CD4-positive, CD25-positive, alpha-beta regulatory T cell (primary cell): ENCODE results near the gene MAP4K1. TPM values are rescaled to one million over a fixed set of nuclear protein-coding genes. Genes with fewer than 3 reads are reported as not detected.
A peak's percentile ranks its signal among the peaks of the same experiment; 100 is the strongest.
"Not testable (repeated sequence)": the region's sequence is repeated elsewhere in the genome, so short reads cannot be mapped to it uniquely, and the experiment has no call there.

ENCODE experiments used
- ATAC-seq, 2 donors: fragments of 150-1000 bp; cut with Tn5 transposase; one replicate each; pipeline ENCODE4 v1.10.0; 2021; ENCODE audit warnings: low read depth in 2 of 2, moderate number of reproducible peaks in 2 of 2, moderate library complexity in 1 of 2
- DNase-seq, 3 donors: peaks; one replicate each; pipeline versions ENCODE4 v3.0.0 to v3.0.0-alpha.2; 2012 to 2022; ENCODE audit warnings: mixed read lengths in 1 of 3
- H3K27ac ChIP-seq: one replicate; pipeline ENCODE4 v1.7.0; 2013; ENCODE audit warnings: mild to moderate bottlenecking, low read length; ENCODE audit not compliant: insufficient read depth, poor library complexity, severe bottlenecking
- H3K27me3 ChIP-seq: one replicate; pipeline ENCODE4 v1.7.0; 2013; ENCODE audit warnings: low read length; ENCODE audit not compliant: control insufficient read depth, insufficient read depth
- H3K36me3 ChIP-seq: one replicate; pipeline ENCODE4 v1.7.0; 2013; ENCODE audit warnings: mild to moderate bottlenecking, low read length, moderate library complexity; ENCODE audit not compliant: control insufficient read depth, insufficient read depth
- H3K4me1 ChIP-seq: 2 replicates; pipeline ENCODE4 v1.7.0; 2013; ENCODE audit warnings: mild to moderate bottlenecking, low read length; ENCODE audit not compliant: insufficient read depth, control insufficient read depth, poor library complexity, severe bottlenecking
- H3K4me3 ChIP-seq: one replicate; pipeline ENCODE4 v1.7.0; 2013; ENCODE audit warnings: low read depth, mild to moderate bottlenecking, low read length, moderate library complexity
- H3K9me3 ChIP-seq, 2 experiments: 1 replicate in 1 of 2; 2 replicates in 1 of 2; pipeline ENCODE4 v1.7.0; 2013; ENCODE audit warnings: low read length in 2 of 2, mild to moderate bottlenecking in 1 of 2, moderate library complexity in 1 of 2; ENCODE audit not compliant: control insufficient read depth in 2 of 2
- H3K27ac Mint-ChIP-seq, 3 donors: one replicate each; pipeline ENCODE4 v1.8.0; 2020 to 2022; ENCODE audit warnings: mild to moderate bottlenecking in 3 of 3, mixed read lengths in 3 of 3, moderate library complexity in 2 of 3
- H3K27me3 Mint-ChIP-seq: one replicate; pipeline ENCODE4 v1.8.0; 2022; ENCODE audit warnings: mild to moderate bottlenecking, mixed read lengths
- H3K36me3 Mint-ChIP-seq: one replicate; pipeline ENCODE4 v1.8.0; 2020; ENCODE audit warnings: mixed read lengths
- H3K4me1 Mint-ChIP-seq, 4 donors: one replicate each; pipeline ENCODE4 v1.8.0; 2020 to 2022; ENCODE audit warnings: mixed read lengths in 4 of 4, mild to moderate bottlenecking in 1 of 4
- H3K4me3 Mint-ChIP-seq, 4 donors: one replicate each; pipeline ENCODE4 v1.8.0; 2020 to 2022; ENCODE audit warnings: mild to moderate bottlenecking in 4 of 4, mixed read lengths in 4 of 4, moderate library complexity in 3 of 4
- H3K9me3 Mint-ChIP-seq, 7 donors: one replicate each; pipeline ENCODE4 v1.8.0; 2020 to 2022; ENCODE audit warnings: mixed read lengths in 7 of 7, mild to moderate bottlenecking in 3 of 7, moderate library complexity in 2 of 7
- polyA plus RNA-seq, 4 donors: library from polyadenylated mRNA; unstranded; fragments of 300-500 nt; fragmentation: Illumina TruSeq; gene quantifications; one replicate each; pipeline ENCODE4 v1.2.3, GENCODE V29; 2021
- total RNA-seq: library from RNA; stranded (reverse); gene quantifications from one replicate; pipeline ENCODE4 v1.2.3, GENCODE V29; 2022

Gene MAP4K1
- total and polyA plus RNA-seq, 5 donors from 2014 or later = 117 to 310 (median 157) TPM

- H3K9me3 Mint-ChIP-seq = no peaks in the 10 kb centered on the region
- H3K27ac Mint-ChIP-seq = peak overlapping the region; percentile 65 to 89 (median 75)
- H3K4me3 ChIP-seq = peak overlapping the region; percentile 47
- no peaks in the 10 kb centered on the region for H3K9me3 ChIP-seq
- no peaks in the 10 kb centered on the region for H3K27me3 ChIP-seq
- ATAC-seq (no peak), DNase-seq (no peak)
- H3K36me3 Mint-ChIP-seq = peaks cover 34% of the 10 kb centered on the region
- H3K4me1 ChIP-seq = peaks cover 54% of the 10 kb centered on the region
- H3K4me1 Mint-ChIP-seq = peaks cover 5 to 78% (median 27%) of the 10 kb centered on the region in 4 donors
- H3K36me3 ChIP-seq = peaks cover 36% of the 10 kb centered on the region
- H3K27ac ChIP-seq = peak overlapping the region; percentile 10
- H3K27me3 Mint-ChIP-seq = no peaks in the 10 kb centered on the region
- peak overlapping the region; percentile 66 to 97 (median 81) for H3K4me3 Mint-ChIP-seq
Observed at GRCh38 chr19:38615007-38615581, 2.7 kb downstream of the MAP4K1 start.

- no peak for DNase-seq
- peaks cover 46% of the 10 kb centered on the region for H3K4me1 ChIP-seq
- Mint-ChIP-seq H3K4me1 (peaks cover 5 to 69% (median 21%) of the 10 kb centered on the region in 4 donors), H3K4me3 (peak overlapping the region in 3 of 4 donors; percentile 13 to 97 (median 31)), H3K27ac (no peak overlapping the region), H3K36me3 (peaks cover 41% of the 10 kb centered on the region), H3K9me3 (peaks cover 0 to 1% (median 0%) of the 10 kb centered on the region in 7 donors), H3K27me3 (no peaks in the 10 kb centered on the region)
- peaks cover 44% of the 10 kb centered on the region for H3K36me3 ChIP-seq
- H3K27ac ChIP-seq = no peak overlapping the region
- H3K4me3 ChIP-seq = no peak overlapping the region
- no peaks in the 10 kb centered on the region for H3K27me3 ChIP-seq
- no peaks in the 10 kb centered on the region for H3K9me3 ChIP-seq
- ATAC-seq = no peak
Observed at GRCh38 chr19:38614289-38614688, 3.5 kb downstream of the MAP4K1 start.

- Histone ChIP-seq H3K27ac (no peak overlapping the region), H3K9me3 (no peaks in the 10 kb centered on the region), H3K4me3 (no peak overlapping the region), H3K27me3 (no peaks in the 10 kb centered on the region), H3K4me1 (no peaks in the 10 kb centered on the region), H3K36me3 (peaks cover 51% of the 10 kb centered on the region)
- Mint-ChIP-seq H3K36me3 (peaks cover 24% of the 10 kb centered on the region), H3K4me1 (peaks cover 0 to 9% (median 1%) of the 10 kb centered on the region in 4 donors), H3K27me3 (no peaks in the 10 kb centered on the region), H3K27ac (no peak overlapping the region), H3K9me3 (peaks cover 0 to 1% (median 0%) of the 10 kb centered on the region in 7 donors), H3K4me3 (no peak overlapping the region)
- DNase-seq (no peak), ATAC-seq (no peak)
Observed at GRCh38 chr19:38606131-38606530, 11.6 kb downstream of the MAP4K1 start.

GRCh38 chr19:38602856-38603255 is 14.9 kb downstream of the MAP4K1 start:
- not testable (repeated sequence) for ATAC-seq, H3K4me1 ChIP-seq, H3K27me3 Mint-ChIP-seq, H3K9me3 Mint-ChIP-seq, DNase-seq, H3K4me3 ChIP-seq, H3K27me3 ChIP-seq, H3K4me3 Mint-ChIP-seq, H3K4me1 Mint-ChIP-seq, H3K27ac Mint-ChIP-seq, H3K9me3 ChIP-seq, H3K27ac ChIP-seq
- peaks cover 40% of the 10 kb centered on the region for H3K36me3 ChIP-seq
- peaks cover 17% of the 10 kb centered on the region for H3K36me3 Mint-ChIP-seq

- no peaks in the 10 kb centered on the region for H3K4me1 ChIP-seq
- H3K9me3 Mint-ChIP-seq = no peaks in the 10 kb centered on the region
- ATAC-seq (no peak), DNase-seq (no peak)
- H3K4me3 Mint-ChIP-seq = no peak overlapping the region
- no peak overlapping the region for H3K27ac ChIP-seq
- no peaks in the 10 kb centered on the region for H3K9me3 ChIP-seq
- peaks cover 0 to 9% (median 1%) of the 10 kb centered on the region in 4 donors for H3K4me1 Mint-ChIP-seq
- H3K4me3 ChIP-seq = no peak overlapping the region
- no peaks in the 10 kb centered on the region for H3K27me3 Mint-ChIP-seq
- no peaks in the 10 kb centered on the region for H3K27me3 ChIP-seq
- H3K36me3 Mint-ChIP-seq = peaks cover 23% of the 10 kb centered on the region
- no peak overlapping the region for H3K27ac Mint-ChIP-seq
- H3K36me3 ChIP-seq = peaks cover 37% of the 10 kb centered on the region
Observed at GRCh38 chr19:38599722-38600121, 18.0 kb downstream of the MAP4K1 start.

- H3K9me3 ChIP-seq = no peaks in the 10 kb centered on the region
- ATAC-seq (no peak), DNase-seq (no peak)
- no peak overlapping the region for H3K27ac ChIP-seq
- H3K36me3 Mint-ChIP-seq = peaks cover 28% of the 10 kb centered on the region
- H3K36me3 ChIP-seq = peaks cover 53% of the 10 kb centered on the region
- H3K4me3 Mint-ChIP-seq = no peak overlapping the region
- no peaks in the 10 kb centered on the region for H3K27me3 Mint-ChIP-seq
- H3K4me1 Mint-ChIP-seq = peaks cover 0 to 9% (median 1%) of the 10 kb centered on the region in 4 donors
- H3K9me3 Mint-ChIP-seq = no peaks in the 10 kb centered on the region
- H3K27me3 ChIP-seq = no peaks in the 10 kb centered on the region
- no peak overlapping the region for H3K4me3 ChIP-seq
- no peak overlapping the region for H3K27ac Mint-ChIP-seq
- H3K4me1 ChIP-seq = no peaks in the 10 kb centered on the region
Observed at GRCh38 chr19:38597075-38597474, 20.7 kb downstream of the MAP4K1 start.

GRCh38 chr19:38596057-38596981 is 21.4 kb downstream of the MAP4K1 start:
- Mint-ChIP-seq H3K4me3 (no peak overlapping the region), H3K27me3 (no peaks in the 10 kb centered on the region), H3K4me1 (peaks cover 0 to 7% (median 1%) of the 10 kb centered on the region in 4 donors), H3K27ac (no peak overlapping the region), H3K36me3 (peaks cover 28% of the 10 kb centered on the region), H3K9me3 (no peaks in the 10 kb centered on the region)
- DNase-seq (peak in 1 of 3 donors; percentile 25), ATAC-seq (no peak)
- Histone ChIP-seq H3K27ac (no peak overlapping the region), H3K27me3 (no peaks in the 10 kb centered on the region), H3K9me3 (no peaks in the 10 kb centered on the region), H3K4me1 (no peaks in the 10 kb centered on the region), H3K36me3 (peaks cover 57% of the 10 kb centered on the region), H3K4me3 (no peak overlapping the region)
